ENCODE results near the gene TYSND1. TPM values are rescaled to one million over a fixed set of nuclear protein-coding genes. Genes with fewer than 3 reads are reported as not detected.

Gene TYSND1
- total and polyA plus RNA-seq, 4 experiments from 2014 or later: 16.4 to 31.4 (median 25.6) TPM

Other genes with a start within 250 kb of the TYSND1 start
- gene MACROH2A2, start 93.9 kb downstream of the TYSND1 start, total RNA-seq: 1 to 10 TPM; 4.8 to 5.5 TPM
- 1 to 10 TPM; 4.6 to 5.6 TPM for gene MACROH2A2, start 93.9 kb downstream of the TYSND1 start, polyA plus RNA-seq
- 1 to 10 TPM; 4.7 to 5.8 TPM for gene AIFM2, start 13.9 kb downstream of the TYSND1 start, total RNA-seq
- gene AIFM2, start 13.9 kb downstream of the TYSND1 start, polyA plus RNA-seq: 1 to 10 TPM in 1 of 2 donors, under 1 TPM in 1; 0.68 to 2.7 TPM
- 100 to 1,000 TPM in 1 of 2 experiments, 10 to 100 TPM in 1; 87.3 to 100 TPM for gene SAR1A, start 23.8 kb upstream of the TYSND1 start, total RNA-seq
- 10 to 100 TPM; 25.2 to 30.6 TPM for gene SAR1A, start 23.8 kb upstream of the TYSND1 start, polyA plus RNA-seq
- gene PPA1, start 86.7 kb upstream of the TYSND1 start, total RNA-seq: 10 to 100 TPM; 57.4 to 60.4 TPM
- 100 to 1,000 TPM; 148 to 304 TPM for gene PPA1, start 86.7 kb upstream of the TYSND1 start, polyA plus RNA-seq
- not detected for gene NPFFR1, start 137.3 kb upstream of the TYSND1 start, total RNA-seq
- gene NPFFR1, start 137.3 kb upstream of the TYSND1 start, polyA plus RNA-seq: not detected
- 1 to 10 TPM; 2.9 to 3.4 TPM for gene LRRC20, start 235.9 kb upstream of the TYSND1 start, total RNA-seq
- 1 to 10 TPM; 3.7 to 4.4 TPM for gene LRRC20, start 235.9 kb upstream of the TYSND1 start, polyA plus RNA-seq